ENCODE measurements around the gene DNTT. TPM values are rescaled to one million over a fixed set of nuclear protein-coding genes. Genes with fewer than 3 reads are reported as not detected.

The DNTT gene
- total RNA-seq, 1 donor from 2014 or later, result 0.11 TPM

GRCh38 chr10:96370584-96371157, 66.4 kb downstream of the DNTT start:
- ATAC-seq (ENCODE audit: low read depth) (peak; percentile 43), DNase-seq (peak; percentile 42)
- peaks cover 10% of the 10 kb centered on the region for H3K27me3 Mint-ChIP-seq
- TF ChIP-seq, protein P1, sequence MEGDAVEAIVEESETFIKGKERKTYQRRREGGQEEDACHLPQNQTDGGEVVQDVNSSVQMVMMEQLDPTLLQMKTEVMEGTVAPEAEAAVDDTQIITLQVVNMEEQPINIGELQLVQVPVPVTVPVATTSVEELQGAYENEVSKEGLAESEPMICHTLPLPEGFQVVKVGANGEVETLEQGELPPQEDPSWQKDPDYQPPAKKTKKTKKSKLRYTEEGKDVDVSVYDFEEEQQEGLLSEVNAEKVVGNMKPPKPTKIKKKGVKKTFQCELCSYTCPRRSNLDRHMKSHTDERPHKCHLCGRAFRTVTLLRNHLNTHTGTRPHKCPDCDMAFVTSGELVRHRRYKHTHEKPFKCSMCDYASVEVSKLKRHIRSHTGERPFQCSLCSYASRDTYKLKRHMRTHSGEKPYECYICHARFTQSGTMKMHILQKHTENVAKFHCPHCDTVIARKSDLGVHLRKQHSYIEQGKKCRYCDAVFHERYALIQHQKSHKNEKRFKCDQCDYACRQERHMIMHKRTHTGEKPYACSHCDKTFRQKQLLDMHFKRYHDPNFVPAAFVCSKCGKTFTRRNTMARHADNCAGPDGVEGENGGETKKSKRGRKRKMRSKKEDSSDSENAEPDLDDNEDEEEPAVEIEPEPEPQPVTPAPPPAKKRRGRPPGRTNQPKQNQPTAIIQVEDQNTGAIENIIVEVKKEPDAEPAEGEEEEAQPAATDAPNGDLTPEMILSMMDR (IDR thresholded peaks at IDR 0.05), result peak; percentile 39
- no peaks in the 10 kb centered on the region for H3K9me3 Mint-ChIP-seq
- CTCF ChIA-PET, result interaction anchor here (1.0 to 1.3 kb wide), 6 partner anchors 8 to 840 kb away, joined by 3 to 5 read pairs (median 4); no protein-coding TSS in a partner anchor
- intact Hi-C loops (cut with micrococcal nuclease), result no loop called here
- peaks cover 6% of the 10 kb centered on the region for H3K4me1 Mint-ChIP-seq
- H3K36me3 Mint-ChIP-seq (ENCODE audit: low read depth), result no peaks in the 10 kb centered on the region
- H3K4me3 Mint-ChIP-seq, result no peak overlapping the region
- POLR2A ChIA-PET, result interaction anchor here (0.7 kb wide), 1 partner anchor 127 kb away, joined by 6 read pairs; no protein-coding TSS in a partner anchor
- no peak overlapping the region for H3K27ac Mint-ChIP-seq

DNA sequence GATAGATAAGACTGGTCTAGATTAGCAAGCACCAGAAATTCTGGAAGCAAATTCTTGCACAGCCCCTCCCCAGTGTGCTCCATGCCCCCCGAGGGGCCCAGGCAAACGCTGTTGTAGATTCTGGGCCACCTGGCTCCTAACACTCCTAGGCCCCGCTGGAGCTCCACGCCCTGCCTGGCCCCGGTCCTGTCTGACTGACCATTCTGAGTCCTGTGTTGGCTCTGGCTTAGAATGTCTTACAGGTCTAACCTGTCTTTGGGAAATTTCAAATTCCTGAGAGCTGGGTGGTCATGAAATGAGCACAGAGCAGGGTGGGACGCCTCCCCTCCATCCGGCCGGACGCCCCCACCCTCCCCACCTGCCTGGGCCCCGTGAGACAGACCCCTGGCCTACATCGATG, 67.1 kb downstream of the DNTT start:
- Mint-ChIP-seq H3K9me3 (no peaks in the 10 kb centered on the region), H3K27me3 (peaks cover 10% of the 10 kb centered on the region), H3K27ac (no peak overlapping the region), H3K4me3 (no peak overlapping the region), H3K4me1 (peaks cover 6% of the 10 kb centered on the region), H3K36me3 (ENCODE audit: low read depth) (no peaks in the 10 kb centered on the region)
- ChIA-PET CTCF (interaction anchor here (1.0 to 1.3 kb wide), 3 partner anchors 19 to 23 kb away, joined by 3 to 4 read pairs (median 4); no protein-coding TSS in a partner anchor), POLR2A (interaction anchor here (0.7 kb wide), 1 partner anchor 127 kb away, joined by 6 read pairs; no protein-coding TSS in a partner anchor)
- intact Hi-C loops (cut with micrococcal nuclease), result no loop called here
- DNase-seq (no peak), ATAC-seq (ENCODE audit: low read depth) (no peak)
- TF ChIP-seq, protein P1 (IDR thresholded peaks at IDR 0.05), result no peak

DNA sequence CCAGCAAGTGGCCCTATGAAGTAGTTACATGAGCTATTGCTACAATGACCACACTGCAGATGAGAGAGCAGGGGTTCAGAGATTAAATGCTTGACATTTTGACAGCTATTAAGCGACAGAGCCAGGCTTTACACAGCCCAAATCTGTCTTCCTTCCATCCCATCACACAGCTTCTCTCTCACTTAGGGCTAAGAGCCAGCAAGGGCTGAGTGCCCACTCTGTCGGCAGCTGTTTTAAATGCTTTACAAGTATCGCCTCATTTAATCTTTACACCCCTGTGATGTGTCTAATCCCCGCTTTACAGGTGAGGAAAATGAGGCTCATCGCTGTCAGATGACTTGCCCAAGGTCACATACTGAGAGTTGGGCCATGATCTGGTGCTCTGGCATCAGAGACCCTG, 69.8 kb downstream of the DNTT start:
- no peak for DNase-seq
- TF ChIP-seq, protein P1 (IDR thresholded peaks at IDR 0.05), result no peak
- ATAC-seq (ENCODE audit: low read depth), result no peak
- POLR2A ChIA-PET, result interaction anchor here (1.0 kb wide), 1 partner anchor 244 kb away, joined by 3 read pairs; no protein-coding TSS in a partner anchor
- intact Hi-C loops (cut with micrococcal nuclease), result no loop called here
- Mint-ChIP-seq H3K36me3 (ENCODE audit: low read depth) (no peaks in the 10 kb centered on the region), H3K9me3 (no peaks in the 10 kb centered on the region), H3K27ac (no peak overlapping the region), H3K27me3 (peaks cover 13% of the 10 kb centered on the region), H3K4me3 (no peak overlapping the region), H3K4me1 (peaks cover 6% of the 10 kb centered on the region)
- CTCF ChIA-PET, result interaction anchor here (1.5 to 1.6 kb wide), 2 partner anchors 9 to 11 kb away, joined by 4 to 12 read pairs; no protein-coding TSS in a partner anchor

- ChIA-PET CTCF (interaction anchor here (0.8 to 1.6 kb wide), 9 partner anchors 8 to 182 kb away, joined by 3 to 12 read pairs (median 4); partner anchors contain the start of gene TLL2), POLR2A (interaction anchor here (0.5 to 1.0 kb wide), 3 partner anchors 168 to 245 kb away, joined by 3 to 16 read pairs (median 7); no protein-coding TSS in a partner anchor)
- Mint-ChIP-seq H3K4me3 (peak overlapping the region; percentile 78), H3K27me3 (peaks cover 13% of the 10 kb centered on the region), H3K36me3 (ENCODE audit: low read depth) (no peaks in the 10 kb centered on the region), H3K9me3 (no peaks in the 10 kb centered on the region), H3K4me1 (peaks cover 6% of the 10 kb centered on the region), H3K27ac (no peak overlapping the region)
- intact Hi-C loops (cut with micrococcal nuclease), result no loop called here
- ATAC-seq (ENCODE audit: low read depth) (no peak), DNase-seq (no peak)
- TF ChIP-seq, protein P1 (IDR thresholded peaks at IDR 0.05), result no peak
These were observed 70.4 kb downstream of the DNTT start for GRCh38 chr10:96374639-96374984.
